Measurements from ENCODE around the gene APOL4.

APOL4 gene

DNA sequence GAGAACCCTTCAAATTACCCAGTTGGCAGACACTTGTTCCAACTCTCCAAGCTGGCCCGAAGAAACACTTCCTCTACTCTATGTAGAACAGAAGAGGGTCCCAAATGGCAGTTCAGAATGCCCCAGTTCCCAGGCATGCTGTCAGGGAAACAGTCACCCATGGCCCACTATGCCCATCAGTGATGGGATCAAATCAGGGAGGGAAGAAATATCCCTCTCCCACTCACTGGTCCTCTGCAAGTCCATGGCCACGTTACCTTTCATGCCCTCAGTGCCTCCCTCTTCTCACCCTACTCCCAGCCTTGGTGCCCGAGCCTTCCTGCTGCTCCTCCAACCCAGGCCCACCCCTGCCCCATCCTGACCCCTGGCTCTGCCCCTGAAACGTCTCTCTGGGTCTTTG, 57.7 kb downstream of the APOL4 start:
- no peak for DNase-seq (ENCODE audit: extremely low read depth, low read depth)

DNA sequence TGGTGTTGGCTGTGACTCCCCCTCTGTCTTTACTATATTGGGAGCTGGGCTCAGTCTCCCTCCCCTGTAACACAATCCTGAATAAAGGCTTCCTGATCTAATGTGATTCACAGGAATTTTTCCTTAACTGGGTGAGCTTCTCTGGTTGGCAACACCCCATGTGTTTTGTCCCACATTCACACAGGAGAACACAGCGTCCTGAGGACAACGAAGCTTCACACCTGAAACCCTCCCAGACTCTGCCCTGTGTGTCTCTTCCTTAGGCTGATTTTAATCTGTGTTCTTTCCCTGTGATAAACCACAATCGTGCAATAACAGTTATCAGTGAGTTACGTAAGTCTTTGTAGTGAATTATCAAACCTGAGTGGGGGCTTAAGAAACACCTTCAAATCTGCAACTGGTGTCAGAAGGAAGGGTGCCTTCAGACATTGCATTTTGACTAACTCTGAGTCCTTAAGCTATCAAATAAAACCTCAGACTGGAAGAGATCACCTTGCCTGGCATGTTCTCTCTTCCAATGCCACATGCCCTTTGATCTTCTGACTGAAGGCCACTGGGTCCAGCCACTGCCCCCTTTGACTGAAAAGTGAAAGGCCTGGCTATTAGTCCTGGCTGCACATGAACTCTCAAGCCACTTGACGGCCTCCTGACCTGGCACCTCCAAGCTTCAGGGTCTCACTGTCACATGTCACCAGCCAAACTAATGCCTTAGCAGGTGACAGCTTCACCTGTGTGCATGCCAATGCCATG, 58.4 kb downstream of the APOL4 start:
- DNase-seq (ENCODE audit: extremely low read depth, low read depth): no peak
- TF ChIP-seq, protein P1, sequence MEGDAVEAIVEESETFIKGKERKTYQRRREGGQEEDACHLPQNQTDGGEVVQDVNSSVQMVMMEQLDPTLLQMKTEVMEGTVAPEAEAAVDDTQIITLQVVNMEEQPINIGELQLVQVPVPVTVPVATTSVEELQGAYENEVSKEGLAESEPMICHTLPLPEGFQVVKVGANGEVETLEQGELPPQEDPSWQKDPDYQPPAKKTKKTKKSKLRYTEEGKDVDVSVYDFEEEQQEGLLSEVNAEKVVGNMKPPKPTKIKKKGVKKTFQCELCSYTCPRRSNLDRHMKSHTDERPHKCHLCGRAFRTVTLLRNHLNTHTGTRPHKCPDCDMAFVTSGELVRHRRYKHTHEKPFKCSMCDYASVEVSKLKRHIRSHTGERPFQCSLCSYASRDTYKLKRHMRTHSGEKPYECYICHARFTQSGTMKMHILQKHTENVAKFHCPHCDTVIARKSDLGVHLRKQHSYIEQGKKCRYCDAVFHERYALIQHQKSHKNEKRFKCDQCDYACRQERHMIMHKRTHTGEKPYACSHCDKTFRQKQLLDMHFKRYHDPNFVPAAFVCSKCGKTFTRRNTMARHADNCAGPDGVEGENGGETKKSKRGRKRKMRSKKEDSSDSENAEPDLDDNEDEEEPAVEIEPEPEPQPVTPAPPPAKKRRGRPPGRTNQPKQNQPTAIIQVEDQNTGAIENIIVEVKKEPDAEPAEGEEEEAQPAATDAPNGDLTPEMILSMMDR (IDR thresholded peaks at IDR 0.05; ENCODE audit: low read depth, low read length): no peak

More for the DNA sequence above, 57.7 kb downstream of the APOL4 start:
- TF ChIP-seq, protein P1 (IDR thresholded peaks at IDR 0.05; ENCODE audit: low read depth, low read length): no peak

DNA sequence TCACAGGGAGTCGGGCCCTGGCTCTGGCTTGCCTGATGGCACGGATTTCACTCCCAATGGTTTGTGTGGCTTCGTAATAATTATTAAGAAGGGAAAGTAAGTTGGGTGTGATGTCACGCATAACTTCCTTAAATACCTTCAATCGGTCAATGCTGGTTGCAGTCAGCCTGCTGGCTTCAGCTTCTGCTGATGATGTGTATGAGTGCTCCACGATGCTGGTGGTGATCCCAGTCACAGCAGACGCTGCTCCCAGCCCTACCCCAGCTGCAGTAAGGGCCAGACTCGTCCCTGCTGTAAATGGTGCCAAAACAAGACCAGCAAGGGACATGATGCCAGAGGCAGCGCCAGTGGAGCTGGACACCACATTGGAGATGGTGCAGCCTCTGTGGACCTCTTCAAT, 60.1 kb downstream of the APOL4 start:
- DNase-seq (ENCODE audit: extremely low read depth, low read depth): no peak
- TF ChIP-seq, protein P1 (IDR thresholded peaks at IDR 0.05; ENCODE audit: low read depth, low read length): no peak
